Astrocyte of the spinal cord (primary cell): ENCODE results near the gene OLIG3.

ENCODE experiments used
- DNase-seq: peaks from one replicate; pipeline ENCODE4 v3.0.0; 2011; ENCODE audit warnings: low read depth, low spot score
- H3K4me3 ChIP-seq: 2 replicates; pipeline ENCODE4 v1.5.1; 2011; ENCODE audit warnings: low read depth, mild to moderate bottlenecking, low read length, moderate library complexity
- in situ Hi-C: cut with HindIII; loops from 2 replicates; pipeline ENCODE4 v1.10.0; 2017; ENCODE audit warnings: low sequenced_read_pairs
- TF ChIP-seq, protein P1 (sequence below): IDR thresholded peaks from 2 replicates; pipeline ENCODE4 v1.5.1; 2012; ENCODE audit warnings: low read depth, mild to moderate bottlenecking, low read length, inconsistent platforms

Gene OLIG3

DNA sequence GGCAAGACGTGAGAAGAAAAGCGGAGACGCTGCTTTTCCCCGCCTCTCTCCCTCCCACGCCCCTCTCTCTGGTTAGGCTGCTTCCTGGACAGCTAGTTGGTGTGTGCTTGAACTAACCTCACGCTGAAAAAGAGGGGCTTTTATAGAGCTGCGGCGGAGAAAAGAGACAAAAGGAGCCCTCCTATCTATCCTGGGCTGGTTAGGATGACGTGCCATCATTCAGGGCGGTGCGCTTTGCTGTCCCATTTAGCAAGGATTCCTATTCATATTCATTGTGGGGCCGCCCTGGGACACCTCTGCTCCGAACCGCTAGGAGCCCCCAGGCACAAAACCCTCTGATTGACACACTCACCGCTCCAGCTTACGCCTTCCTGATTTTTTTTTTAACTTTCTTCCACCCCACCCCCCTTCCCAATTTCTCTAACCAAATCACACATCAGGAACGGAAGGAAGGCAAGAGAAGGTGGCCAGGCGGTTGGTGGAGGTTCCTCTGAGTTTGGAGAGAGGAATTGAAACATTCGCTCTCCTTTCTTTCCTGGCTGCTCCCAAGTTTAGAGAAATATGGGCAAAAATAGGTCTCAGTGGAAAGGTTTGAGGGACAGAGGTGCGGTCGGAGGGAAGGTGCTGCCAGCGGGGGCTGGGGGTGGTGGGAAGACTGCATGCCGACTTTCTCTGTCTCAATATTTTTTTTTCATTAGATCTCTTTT lies at the start of gene OLIG3:
Gene OLIG3 (minus strand): TSS at position 114 of the 707 bp plus-strand sequence. CDS start 224 bp downstream, outside the sequence.
- H3K4me3 ChIP-seq: no peak within 1 kb of the TSS
- no peak for DNase-seq
- in situ Hi-C loops: no loop called here
- TF ChIP-seq, protein P1, sequence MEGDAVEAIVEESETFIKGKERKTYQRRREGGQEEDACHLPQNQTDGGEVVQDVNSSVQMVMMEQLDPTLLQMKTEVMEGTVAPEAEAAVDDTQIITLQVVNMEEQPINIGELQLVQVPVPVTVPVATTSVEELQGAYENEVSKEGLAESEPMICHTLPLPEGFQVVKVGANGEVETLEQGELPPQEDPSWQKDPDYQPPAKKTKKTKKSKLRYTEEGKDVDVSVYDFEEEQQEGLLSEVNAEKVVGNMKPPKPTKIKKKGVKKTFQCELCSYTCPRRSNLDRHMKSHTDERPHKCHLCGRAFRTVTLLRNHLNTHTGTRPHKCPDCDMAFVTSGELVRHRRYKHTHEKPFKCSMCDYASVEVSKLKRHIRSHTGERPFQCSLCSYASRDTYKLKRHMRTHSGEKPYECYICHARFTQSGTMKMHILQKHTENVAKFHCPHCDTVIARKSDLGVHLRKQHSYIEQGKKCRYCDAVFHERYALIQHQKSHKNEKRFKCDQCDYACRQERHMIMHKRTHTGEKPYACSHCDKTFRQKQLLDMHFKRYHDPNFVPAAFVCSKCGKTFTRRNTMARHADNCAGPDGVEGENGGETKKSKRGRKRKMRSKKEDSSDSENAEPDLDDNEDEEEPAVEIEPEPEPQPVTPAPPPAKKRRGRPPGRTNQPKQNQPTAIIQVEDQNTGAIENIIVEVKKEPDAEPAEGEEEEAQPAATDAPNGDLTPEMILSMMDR: no peak

DNA sequence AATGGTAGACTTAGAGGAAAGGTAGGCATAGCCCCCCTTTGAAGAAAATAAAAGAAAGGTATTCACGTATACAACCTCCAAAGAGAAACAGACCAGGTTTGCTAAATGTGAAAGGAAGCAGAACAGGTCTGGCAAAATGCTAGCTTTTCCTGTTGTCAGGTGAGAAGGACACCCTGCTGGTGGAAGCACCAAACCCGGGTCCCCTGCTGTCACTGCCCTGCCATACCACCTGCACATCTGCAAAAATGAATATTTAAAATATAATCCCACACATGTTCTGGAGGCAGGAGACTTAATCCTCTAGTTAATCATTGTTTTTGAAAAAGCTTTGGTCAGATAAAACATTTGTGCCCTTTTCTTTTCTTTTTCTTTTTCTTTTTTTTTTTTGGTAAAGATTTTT lies 48.9 kb upstream of the OLIG3 start:
- in situ Hi-C loops: no loop called here
- no peak overlapping the region for H3K4me3 ChIP-seq
- no peak for DNase-seq
- TF ChIP-seq, protein P1: no peak

DNA sequence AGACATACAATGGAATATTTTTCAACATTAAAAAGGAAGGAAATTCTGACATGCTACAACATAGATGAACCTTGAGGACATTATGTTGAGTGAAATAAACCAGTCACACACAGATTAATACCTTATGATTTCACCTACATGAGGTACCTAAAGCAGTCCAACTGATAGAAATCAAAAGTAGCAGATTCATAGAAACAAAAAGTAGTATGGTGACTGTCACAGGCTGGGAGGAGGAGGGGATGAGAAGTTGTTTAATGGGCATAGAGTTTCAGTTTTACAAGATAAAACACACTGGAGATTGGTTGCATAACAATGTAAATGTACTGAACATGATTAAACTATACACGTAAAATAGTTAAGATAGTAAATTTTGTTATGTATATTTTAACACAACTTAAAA lies 48.5 kb upstream of the OLIG3 start:
- TF ChIP-seq, protein P1: no peak
- no peak for DNase-seq
- H3K4me3 ChIP-seq: no peak overlapping the region
- in situ Hi-C loops: no loop called here

DNA sequence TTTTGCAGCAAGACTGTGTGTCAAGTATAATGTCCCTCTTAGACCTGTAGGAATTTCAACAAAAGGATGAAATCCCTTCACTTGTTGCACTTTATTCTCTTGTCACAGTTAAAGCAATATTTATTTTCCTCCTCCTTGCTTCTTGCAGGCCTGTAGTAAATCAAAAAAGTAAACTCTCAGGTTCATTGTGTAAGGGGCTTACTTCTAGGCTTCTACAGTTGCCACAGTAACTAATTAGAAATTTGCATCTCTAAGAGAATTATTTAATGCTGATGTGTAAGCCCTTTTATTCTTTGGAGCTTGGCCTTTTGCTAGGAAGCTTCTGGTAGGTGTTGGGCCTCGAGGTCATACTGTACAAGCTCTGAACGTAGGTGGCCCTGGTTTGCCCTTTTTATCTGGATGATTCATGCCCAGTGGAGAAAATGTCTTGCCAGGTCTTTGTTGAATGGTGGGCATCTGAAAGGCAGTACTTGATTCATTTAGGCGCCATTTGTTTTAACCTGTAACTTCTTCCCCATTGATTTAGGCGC lies 47.4 kb upstream of the OLIG3 start:
- TF ChIP-seq, protein P1: no peak
- H3K4me3 ChIP-seq: no peak overlapping the region
- no peak for DNase-seq
- in situ Hi-C loops: no loop called here

DNA sequence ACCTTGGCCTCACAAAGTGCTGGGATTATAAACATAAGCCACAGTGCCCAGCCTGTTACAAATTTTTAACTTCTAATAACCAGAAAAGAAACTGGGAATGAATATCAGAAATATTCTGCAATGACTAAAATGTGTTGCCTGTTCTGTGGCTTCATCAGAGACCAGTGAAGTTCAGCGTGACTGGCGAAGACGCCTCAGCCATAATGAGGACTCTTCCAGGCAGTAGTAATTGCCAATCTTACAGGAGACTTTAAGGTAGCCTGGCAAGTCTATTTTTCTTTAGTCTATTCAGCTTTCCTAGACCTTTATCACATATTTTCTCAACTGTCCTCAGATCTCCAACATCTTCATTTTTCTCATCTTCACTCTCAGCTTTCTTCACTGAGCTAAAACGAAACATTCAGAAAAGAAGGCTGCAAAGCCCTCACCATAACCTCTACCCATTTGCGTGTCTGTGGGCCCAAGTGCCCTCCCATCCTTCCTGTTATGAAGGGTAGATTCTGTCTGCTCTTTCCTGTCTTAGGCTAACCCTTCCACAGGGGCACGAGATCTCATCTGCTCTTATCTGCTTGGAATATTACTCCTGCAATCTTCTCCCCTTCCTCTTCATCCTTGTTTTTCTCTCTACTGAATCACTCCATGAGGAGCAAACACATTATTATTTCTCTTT lies 42.0 kb upstream of the OLIG3 start:
- DNase-seq: no peak
- H3K4me3 ChIP-seq: no peak overlapping the region

DNA sequence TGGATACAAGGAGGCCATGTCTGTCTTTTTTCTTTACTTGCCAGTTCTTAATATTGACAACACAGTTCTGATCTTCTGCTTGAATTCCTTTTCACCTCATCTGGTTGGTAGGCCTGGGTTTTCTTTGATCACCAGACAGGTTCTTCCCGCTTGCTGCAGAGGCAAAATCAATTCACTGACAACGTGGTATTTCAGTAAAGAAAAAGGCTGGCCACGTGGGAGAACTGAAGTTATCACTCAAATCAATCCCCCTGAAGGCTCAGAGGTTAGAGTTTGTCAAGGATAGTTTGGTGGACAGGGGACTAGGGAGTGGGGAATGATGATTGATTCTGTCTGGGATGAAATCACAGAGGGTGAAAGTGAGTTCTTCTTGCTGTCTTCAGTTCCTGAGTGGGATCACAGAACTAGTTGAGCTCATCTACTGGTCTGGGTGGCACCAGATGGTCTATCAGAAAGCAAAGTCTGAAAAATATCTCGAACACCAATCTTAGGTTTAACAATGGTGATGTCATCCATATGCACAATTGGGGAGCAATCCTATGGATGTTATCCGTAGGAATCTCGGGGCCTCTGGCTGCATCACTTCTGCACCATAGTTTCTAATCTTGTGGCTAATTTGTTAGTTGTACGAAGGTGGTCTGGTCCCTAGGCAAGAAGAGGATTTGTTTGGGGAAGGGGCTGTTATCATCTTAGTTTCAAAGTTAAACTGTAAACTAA lies 37.3 kb upstream of the OLIG3 start:
- TF ChIP-seq, protein P1: no peak
- no peak for DNase-seq
- no peak overlapping the region for H3K4me3 ChIP-seq
- in situ Hi-C loops: no loop called here

More for the DNA sequence above, 42.0 kb upstream of the OLIG3 start:
- in situ Hi-C loops: no loop called here
- TF ChIP-seq, protein P1: no peak
